Uterus (tissue), 4 donors: ENCODE results near the gene PTPRU. TPM values are rescaled to one million over a fixed set of nuclear protein-coding genes. Genes with fewer than 3 reads are reported as not detected.

Source experiments
- DNase-seq, 2 donors: peaks; one replicate each; pipeline ENCODE4 v3.0.0-alpha.2; 2019 to 2020
- H3K27ac ChIP-seq, 2 donors: fragments of 200-600 bp; sonication (generic); 1 replicate in 1 of 2; 2 replicates in 1 of 2; pipeline ENCODE4 v1.5.1; 2016 to 2018
- H3K27me3 ChIP-seq, 2 donors: fragments of 200-600 bp; sonication (generic); one replicate each; pipeline ENCODE4 v1.5.1; 2018 to 2019; ENCODE audit warnings: control low read depth in 1 of 2
- H3K36me3 ChIP-seq, 2 donors: fragments of 200-600 bp; sonication (generic); one replicate each; pipeline ENCODE4 v1.5.1; 2019; ENCODE audit warnings: control low read depth in 1 of 2
- H3K4me1 ChIP-seq, 2 donors: fragments of 200-600 bp; sonication (generic); one replicate each; pipeline ENCODE4 v1.5.1; 2018 to 2019; ENCODE audit warnings: control low read depth in 1 of 2
- H3K4me3 ChIP-seq, 2 donors: fragments of 200-600 bp; sonication (generic); 1 replicate in 1 of 2; 2 replicates in 1 of 2; pipeline ENCODE4 v1.5.1; 2018 to 2019; ENCODE audit warnings: mild to moderate bottlenecking in 1 of 2
- H3K9me3 ChIP-seq, 2 donors: fragments of 200-600 bp; sonication (generic); one replicate each; pipeline ENCODE4 v1.5.1; 2019; ENCODE audit warnings: control low read depth in 1 of 2
- CTCF ChIP-seq, 4 experiments: fragments of 200-600 bp in 2 of 4; fragments of 450-650 bp in 2 of 4; sonication (generic) in 2 of 4; IDR thresholded peaks; one replicate each; pipeline ENCODE4 v1.5.1; 2016 to 2019; ENCODE audit warnings: antibody characterized with exemption in 4 of 4, mild to moderate bottlenecking in 2 of 4, moderate library complexity in 1 of 4
- POLR2A ChIP-seq, 2 donors: fragments of 450-650 bp; IDR thresholded peaks; one replicate each; pipeline ENCODE4 v1.6.1; 2016; ENCODE audit warnings: antibody characterized with exemption in 2 of 2, mild to moderate bottlenecking in 1 of 2, moderate library complexity in 1 of 2
- intact Hi-C: fragments of 100-400 bp; cut with DNase I; formaldehyde crosslinking; loops from one replicate; pipeline ENCODE4 v1.15.1; 2023; ENCODE audit warnings: low total_unique reads
- total RNA-seq, 4 donors: library from RNA; depleted of rRNA in 3 of 4; stranded (reverse); fragments of >200 nt in 3 of 4; gene quantifications; one replicate each; pipeline versions ENCODE4 v1.1.0 to v1.2.4, GENCODE V29; 2014 to 2023
- donor health status: DM: yes; HTN: yes; CAD: no.

PTPRU gene
- total RNA-seq, 4 donors from 2014 or later = 9.5 to 48.2 (median 33.4) TPM

- Histone ChIP-seq H3K27ac (no peak overlapping the region), H3K4me3 (no peak overlapping the region), H3K27me3 (no peaks in the 10 kb centered on the region), H3K4me1 (no peaks in the 10 kb centered on the region), H3K9me3 (no peaks in the 10 kb centered on the region), H3K36me3 (no peaks in the 10 kb centered on the region)
- TF ChIP-seq POLR2A (IDR thresholded peaks at IDR 0.05) (no peak), CTCF (IDR thresholded peaks at IDR 0.05) (no peak)
- intact Hi-C loops = no loop called here
- no peak for DNase-seq
Observed at GRCh38 chr1:29326123-29326522, 89.8 kb downstream of the PTPRU start.

GRCh38 chr1:29327223-29327935 lies 91.1 kb downstream of the PTPRU start:
- intact Hi-C loops = no loop called here
- H3K4me1 ChIP-seq = no peaks in the 10 kb centered on the region
- H3K27ac ChIP-seq = no peak overlapping the region
- H3K27me3 ChIP-seq = no peaks in the 10 kb centered on the region
- TF ChIP-seq CTCF (IDR thresholded peaks at IDR 0.05) = no peak
- TF ChIP-seq POLR2A (IDR thresholded peaks at IDR 0.05) = no peak
- no peak overlapping the region for H3K4me3 ChIP-seq
- no peaks in the 10 kb centered on the region for H3K36me3 ChIP-seq
- no peak for DNase-seq
- H3K9me3 ChIP-seq = no peaks in the 10 kb centered on the region

GRCh38 chr1:29329022-29329775 lies 92.9 kb downstream of the PTPRU start:
- H3K27me3 ChIP-seq = no peaks in the 10 kb centered on the region
- no peaks in the 10 kb centered on the region for H3K36me3 ChIP-seq
- no peak for DNase-seq
- no peaks in the 10 kb centered on the region for H3K4me1 ChIP-seq
- H3K27ac ChIP-seq = no peak overlapping the region
- H3K9me3 ChIP-seq = no peaks in the 10 kb centered on the region
- intact Hi-C loops = no loop called here
- TF ChIP-seq POLR2A (IDR thresholded peaks at IDR 0.05) = no peak
- TF ChIP-seq CTCF (IDR thresholded peaks at IDR 0.05) = no peak
- H3K4me3 ChIP-seq = no peak overlapping the region

GRCh38 chr1:29330089-29330488 lies 93.8 kb downstream of the PTPRU start:
- no peaks in the 10 kb centered on the region for H3K36me3 ChIP-seq
- no peak for TF ChIP-seq POLR2A (IDR thresholded peaks at IDR 0.05)
- no peak overlapping the region for H3K27ac ChIP-seq
- intact Hi-C loops = no loop called here
- no peak overlapping the region for H3K4me3 ChIP-seq
- H3K9me3 ChIP-seq = no peaks in the 10 kb centered on the region
- H3K27me3 ChIP-seq = no peaks in the 10 kb centered on the region
- H3K4me1 ChIP-seq = no peaks in the 10 kb centered on the region
- DNase-seq = no peak

- intact Hi-C loops = no loop called here
- Histone ChIP-seq H3K36me3 (no peaks in the 10 kb centered on the region), H3K4me1 (no peaks in the 10 kb centered on the region), H3K9me3 (no peaks in the 10 kb centered on the region), H3K4me3 (no peak overlapping the region), H3K27ac (no peak overlapping the region), H3K27me3 (no peaks in the 10 kb centered on the region)
- DNase-seq = no peak
- no peak for TF ChIP-seq CTCF (IDR thresholded peaks at IDR 0.05)
- TF ChIP-seq POLR2A (IDR thresholded peaks at IDR 0.05) = no peak
Observed at GRCh38 chr1:29330856-29331255, 94.5 kb downstream of the PTPRU start.
